Measurements from ENCODE around the gene CEPT1.

Gene CEPT1

DNA sequence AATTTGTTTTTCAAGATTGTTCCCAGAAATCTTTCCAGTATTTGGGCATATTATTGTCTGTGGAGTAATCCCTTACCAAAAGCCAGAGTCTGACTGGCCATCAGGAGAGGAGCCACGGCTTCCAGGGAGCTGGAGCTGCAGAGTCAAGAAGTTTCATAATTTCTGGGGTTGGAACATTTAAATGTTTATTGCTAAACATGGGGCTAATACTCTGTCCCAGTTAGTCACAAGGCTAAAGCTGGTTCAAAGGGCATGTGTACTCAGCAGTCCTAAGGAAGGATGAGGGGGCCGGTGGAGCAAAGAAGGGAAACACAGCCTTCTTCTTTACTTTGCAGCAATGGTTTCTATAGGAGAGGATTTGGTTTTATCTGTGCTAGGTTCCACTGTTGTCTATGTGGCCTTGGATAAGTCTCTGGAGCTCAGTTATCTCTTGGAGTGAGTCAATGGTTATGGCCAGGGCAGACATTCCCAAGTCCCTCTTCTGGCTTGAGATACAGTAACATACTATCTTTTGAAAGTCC lies 51.0 kb downstream of the CEPT1 start:
- CTCF ChIA-PET: no interaction called here
- POLR2A ChIA-PET (ENCODE audit: low non-redundant PET): no interaction called here
- TF ChIP-seq CTCF (conservative IDR thresholded peaks at IDR 0.05; ENCODE audit: low read depth): no peak
- DNase-seq (ENCODE audit: low spot score): no peak
- no peak overlapping the region for H3K27ac ChIP-seq

DNA sequence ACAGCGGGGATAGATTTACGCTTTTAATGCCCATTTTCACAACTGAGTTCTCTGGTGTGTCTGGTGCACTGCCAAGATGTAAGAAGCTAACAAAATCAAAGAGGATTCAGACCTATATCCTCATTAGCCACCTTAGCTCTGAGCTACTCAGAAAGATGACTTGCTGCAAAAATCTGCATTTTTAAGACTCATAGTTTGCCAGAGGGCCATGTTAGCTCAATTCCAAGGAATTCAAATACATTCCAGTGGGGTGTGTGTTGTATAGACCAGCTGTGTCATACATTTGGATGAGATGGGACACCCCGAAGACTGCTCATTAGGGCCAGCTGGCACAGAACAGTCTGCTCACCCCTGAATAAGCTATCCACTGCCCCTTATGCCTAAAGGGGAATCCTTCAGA lies 51.5 kb downstream of the CEPT1 start:
- POLR2A ChIA-PET (ENCODE audit: low non-redundant PET): interaction anchor here (0.5 kb wide), 1 partner anchor 24 kb away, joined by 5 read pairs; no protein-coding TSS in a partner anchor
- no peak for DNase-seq (ENCODE audit: low spot score)
- no peak for TF ChIP-seq CTCF (conservative IDR thresholded peaks at IDR 0.05; ENCODE audit: low read depth)
- no peak overlapping the region for H3K27ac ChIP-seq
- CTCF ChIA-PET: interaction anchor here (0.6 kb wide), 1 partner anchor 1135 kb away, joined by 6 read pairs; no protein-coding TSS in a partner anchor

GRCh38 chr1:111192074-111192473 lies 52.1 kb downstream of the CEPT1 start:
- H3K27ac ChIP-seq: no peak overlapping the region
- CTCF ChIA-PET: interaction anchor here (0.6 kb wide), 1 partner anchor 1135 kb away, joined by 6 read pairs; no protein-coding TSS in a partner anchor
- no peak for TF ChIP-seq CTCF (conservative IDR thresholded peaks at IDR 0.05; ENCODE audit: low read depth)
- no peak for DNase-seq (ENCODE audit: low spot score)
- POLR2A ChIA-PET (ENCODE audit: low non-redundant PET): interaction anchor here (0.5 kb wide), 1 partner anchor 25 kb away, joined by 5 read pairs; no protein-coding TSS in a partner anchor

- CTCF ChIA-PET: interaction anchor here (0.6 kb wide), 1 partner anchor 855 kb away, joined by 3 read pairs; no protein-coding TSS in a partner anchor
- TF ChIP-seq CTCF (conservative IDR thresholded peaks at IDR 0.05; ENCODE audit: low read depth): no peak
- POLR2A ChIA-PET (ENCODE audit: low non-redundant PET): no interaction called here
- H3K27ac ChIP-seq: no peak overlapping the region
- DNase-seq (ENCODE audit: low spot score): no peak
These were observed 52.9 kb downstream of the CEPT1 start for GRCh38 chr1:111192658-111193519.

DNA sequence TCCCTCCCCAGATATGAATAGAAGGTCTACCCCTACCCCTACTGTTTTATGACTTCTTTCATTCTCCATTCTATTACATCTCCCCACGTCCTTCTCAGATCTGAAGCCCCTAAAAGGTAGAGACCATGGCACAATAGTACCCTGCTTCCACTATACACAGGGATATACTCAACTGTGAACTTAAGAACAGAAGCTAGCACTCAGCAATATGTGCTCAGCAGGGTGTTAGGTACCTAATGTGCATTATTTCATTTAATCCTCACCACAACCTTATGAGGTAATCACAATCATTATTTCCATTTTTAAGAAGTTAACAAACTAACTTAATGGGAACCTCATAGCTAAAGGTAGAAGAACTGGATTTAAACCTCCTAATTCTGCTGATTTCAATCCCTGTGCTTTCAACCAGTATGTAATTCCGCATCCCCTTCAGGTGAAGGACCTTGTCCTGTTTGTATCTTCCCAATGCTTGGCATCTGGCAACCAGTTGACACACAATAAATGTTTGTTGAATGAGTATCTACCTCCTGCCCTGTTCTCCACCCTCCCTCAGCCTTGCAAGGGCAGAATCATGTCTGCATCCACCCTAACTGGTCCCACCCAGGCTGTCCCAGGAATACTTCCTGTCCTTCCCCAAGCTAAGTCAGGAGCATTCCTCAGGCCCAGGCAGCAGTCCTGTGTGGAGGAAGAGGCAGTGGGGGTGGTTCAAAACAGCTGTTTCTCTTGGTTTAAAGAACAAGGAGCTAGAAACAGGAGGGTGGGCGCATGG lies 53.9 kb downstream of the CEPT1 start:
- no peak overlapping the region for H3K27ac ChIP-seq
- CTCF ChIA-PET: no interaction called here
- TF ChIP-seq CTCF (conservative IDR thresholded peaks at IDR 0.05; ENCODE audit: low read depth): no peak
- no peak for DNase-seq (ENCODE audit: low spot score)
- POLR2A ChIA-PET (ENCODE audit: low non-redundant PET): no interaction called here

DNA sequence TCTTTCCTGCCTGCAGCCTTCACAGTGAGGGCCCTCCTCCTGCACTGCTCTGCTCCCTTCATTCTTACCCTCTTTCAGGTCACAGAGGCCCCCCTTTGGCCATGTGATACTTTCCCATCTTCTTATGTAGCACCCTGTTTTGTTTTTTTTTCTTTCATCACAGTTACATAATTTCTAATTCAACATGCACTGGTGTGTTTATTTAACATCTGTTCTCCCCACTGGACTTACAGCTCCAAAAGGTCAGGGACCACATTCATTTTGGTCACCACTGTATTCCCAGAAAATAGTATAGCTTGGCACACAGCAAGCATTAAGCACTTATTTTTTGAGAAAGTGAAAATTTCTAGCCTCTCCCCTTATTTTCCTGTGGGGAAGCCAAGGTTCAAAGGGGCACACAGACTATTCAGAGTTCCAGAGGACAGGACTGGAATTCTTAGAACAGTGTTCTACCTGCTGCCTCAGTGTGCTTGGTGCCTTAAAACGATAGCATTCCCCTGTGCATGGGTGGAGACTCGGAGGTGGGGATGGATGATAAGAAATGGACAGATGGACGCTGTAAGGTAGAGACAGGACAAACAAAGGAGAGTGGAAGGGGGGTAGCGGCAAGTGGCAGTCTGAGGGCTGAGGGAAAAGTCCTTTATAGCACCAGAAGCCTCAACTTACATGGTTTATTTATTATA lies 55.1 kb downstream of the CEPT1 start:
- no peak for TF ChIP-seq CTCF (conservative IDR thresholded peaks at IDR 0.05; ENCODE audit: low read depth)
- ChIA-PET POLR2A (ENCODE audit: low non-redundant PET) (no interaction called here), CTCF (interaction anchor here (0.7 kb wide), 1 partner anchor 186 kb away, joined by 3 read pairs; no protein-coding TSS in a partner anchor)
- no peak overlapping the region for H3K27ac ChIP-seq
- DNase-seq (ENCODE audit: low spot score): no peak
